GM23338 (cell line): ENCODE data around the gene LEFTY2. TPM values are rescaled to one million over a fixed set of nuclear protein-coding genes. Genes with fewer than 3 reads are reported as not detected.

Experiments used
- ATAC-seq: fragments of 200-7000 bp; cut with Tn5 transposase; 3 replicates; pipeline ENCODE4 v1.9.1; 2020
- DNase-seq: peaks from one replicate; pipeline ENCODE4 v3.0.0-alpha.2; 2015; ENCODE audit warnings: low spot score
- H2AFZ ChIP-seq: fragments of 200-600 bp; sonication (generic); 2 replicates; pipeline ENCODE4 v1.8.0; 2016; ENCODE audit warnings: antibody characterized with exemption, mild to moderate bottlenecking, moderate library complexity
- H3F3A ChIP-seq: fragments of 200-600 bp; sonication (generic); replicated peaks from 2 replicates; pipeline ENCODE4 v1.8.0; 2017; ENCODE audit warnings: antibody characterized with exemption, mixed run types, low read depth
- H3K27ac ChIP-seq: fragments of 200-600 bp; sonication (generic); 2 replicates; pipeline ENCODE4 v1.6.1; 2016; ENCODE audit warnings: low read depth
- H3K27me3 ChIP-seq: fragments of 200-600 bp; sonication (generic); 2 replicates; pipeline ENCODE4 v1.8.0; 2016; ENCODE audit warnings: mild to moderate bottlenecking, mixed run types, moderate library complexity; ENCODE audit not compliant: insufficient read depth
- H3K36me3 ChIP-seq: fragments of 200-600 bp; sonication (generic); 2 replicates; pipeline ENCODE4 v1.8.0; 2016; ENCODE audit warnings: mild to moderate bottlenecking; ENCODE audit not compliant: insufficient read depth
- H3K4me1 ChIP-seq: fragments of 200-600 bp; sonication (generic); 2 replicates; pipeline ENCODE4 v1.8.0; 2016; ENCODE audit warnings: mild to moderate bottlenecking, moderate library complexity; ENCODE audit not compliant: insufficient read depth
- H3K4me2 ChIP-seq: fragments of 200-600 bp; sonication (generic); 2 replicates; pipeline ENCODE4 v1.7.1; 2017; ENCODE audit warnings: mixed run types
- H3K4me3 ChIP-seq: fragments of 200-600 bp; sonication (generic); 2 replicates; pipeline ENCODE4 v1.6.1; 2016; ENCODE audit warnings: mixed run types
- H3K79me2 ChIP-seq: fragments of 200-600 bp; sonication (generic); replicated peaks from 2 replicates; pipeline ENCODE4 v1.8.0; 2017; ENCODE audit warnings: mild to moderate bottlenecking; ENCODE audit not compliant: insufficient read depth
- H3K9me2 ChIP-seq: fragments of 200-600 bp; sonication (generic); 2 replicates; pipeline ENCODE4 v1.8.0; 2017; ENCODE audit not compliant: insufficient read depth
- H4K20me1 ChIP-seq: fragments of 200-600 bp; sonication (generic); replicated peaks from 2 replicates; pipeline ENCODE4 v1.8.0; 2017; ENCODE audit warnings: mild to moderate bottlenecking; ENCODE audit not compliant: insufficient read depth
- H3K27ac Mint-ChIP-seq: 2 replicates; pipeline ENCODE4 v1.8.0; 2020; ENCODE audit warnings: inconsistent platforms, mild to moderate bottlenecking, moderate library complexity, mixed read lengths
- H3K27me3 Mint-ChIP-seq: 3 replicates; pipeline ENCODE4 v1.8.0; 2022; ENCODE audit warnings: low read depth, mild to moderate bottlenecking, moderate library complexity, mixed read lengths, inconsistent platforms; ENCODE audit not compliant: insufficient read depth, poor library complexity
- H3K36me3 Mint-ChIP-seq: 3 replicates; pipeline ENCODE4 v1.8.0; 2021; ENCODE audit warnings: low read depth, mild to moderate bottlenecking, inconsistent platforms, moderate library complexity, mixed read lengths
- H3K4me1 Mint-ChIP-seq: 3 replicates; pipeline ENCODE4 v1.8.0; 2020; ENCODE audit warnings: mild to moderate bottlenecking, inconsistent platforms, mixed read lengths
- H3K4me3 Mint-ChIP-seq: 3 replicates; pipeline ENCODE4 v1.8.0; 2021; ENCODE audit warnings: moderate library complexity, mild to moderate bottlenecking, inconsistent platforms, mixed read lengths
- H3K9me3 Mint-ChIP-seq: 3 replicates; pipeline ENCODE4 v1.8.0; 2020; ENCODE audit warnings: moderate library complexity, mild to moderate bottlenecking, inconsistent platforms, mixed read lengths
- CREB1 ChIP-seq: fragments of 250-450 bp; sonication (Bioruptor Pico); IDR thresholded peaks from 2 replicates; pipeline ENCODE4 v1.5.0; 2020; ENCODE audit warnings: low read depth, mild to moderate bottlenecking, moderate library complexity
- CTCF ChIP-seq, 2 experiments: fragments of 200-600 bp in 1 of 2; sonication (generic) in 1 of 2; conservative IDR thresholded peaks; 2 replicates each; pipeline versions ENCODE4 v1.5.1 to v1.6.1; 2016 to 2017; ENCODE audit warnings: antibody characterized with exemption in 2 of 2, low read depth in 2 of 2, mild to moderate bottlenecking in 2 of 2, moderate library complexity in 1 of 2
- ETS1 ChIP-seq: IDR thresholded peaks from 2 replicates; pipeline ENCODE4 v1.6.1; 2016; ENCODE audit warnings: antibody characterized with exemption
- EZH2 ChIP-seq: fragments of 200-600 bp; sonication (generic); IDR thresholded peaks from one replicate; pipeline ENCODE4 v1.8.0; 2017; ENCODE audit warnings: antibody characterized with exemption, mild to moderate bottlenecking, low read depth; ENCODE audit not compliant: unreplicated experiment
- EZH2phosphoT487 ChIP-seq: fragments of 200-600 bp; sonication (generic); IDR thresholded peaks from one replicate; pipeline ENCODE4 v1.8.1; 2018; ENCODE audit warnings: antibody characterized with exemption; ENCODE audit not compliant: unreplicated experiment
- JUNB ChIP-seq: IDR thresholded peaks from one replicate; pipeline ENCODE4 v1.6.1; 2016; ENCODE audit warnings: antibody characterized with exemption; ENCODE audit not compliant: unreplicated experiment
- NANOG ChIP-seq: IDR thresholded peaks from 2 replicates; pipeline ENCODE4 v1.6.1; 2016; ENCODE audit warnings: antibody characterized with exemption, borderline replicate concordance
- POLR2AphosphoS5 ChIP-seq: IDR thresholded peaks from 2 replicates; pipeline ENCODE4 v1.6.1; 2016; ENCODE audit warnings: antibody characterized with exemption, low read depth
- REST ChIP-seq: IDR thresholded peaks from one replicate; pipeline ENCODE4 v1.6.1; 2018; ENCODE audit warnings: antibody characterized with exemption; ENCODE audit not compliant: unreplicated experiment
- STAT1 ChIP-seq: IDR thresholded peaks from one replicate; pipeline ENCODE4 v1.6.1; 2016; ENCODE audit warnings: antibody characterized with exemption; ENCODE audit not compliant: unreplicated experiment
- ZNF114 ChIP-seq: fragments of 250-450 bp; sonication (Bioruptor Pico); IDR thresholded peaks from 2 replicates; pipeline ENCODE4 v1.5.0; 2020; ENCODE audit warnings: mild to moderate bottlenecking, moderate library complexity
- ZNF331 ChIP-seq: fragments of 250-450 bp; sonication (Bioruptor Pico); IDR thresholded peaks from 2 replicates; pipeline ENCODE4 v1.5.0; 2020; ENCODE audit warnings: low read depth, mild to moderate bottlenecking, moderate library complexity
- ZNF462 ChIP-seq: fragments of 250-450 bp; sonication (Bioruptor Pico); IDR thresholded peaks from 2 replicates; pipeline ENCODE4 v1.5.0; 2020; ENCODE audit warnings: mild to moderate bottlenecking, moderate library complexity
- polyA plus RNA-seq: library from polyadenylated mRNA; unstranded; fragments of >200 nt; fragmentation: Nextera tagmentation; extraction: Ambion mirVana; gene quantifications from 2 replicates; pipeline ENCODE4 v1.2.1, GENCODE V29; 2016
- total RNA-seq: library from RNA; depleted of rRNA; stranded (reverse); fragments of >200 nt; shearing (Covaris generic); gene quantifications from 2 replicates; pipeline ENCODE4 v1.2.3, GENCODE V29; 2014

The LEFTY2 gene
- total and polyA plus RNA-seq, 2 experiments from 2014 or later, result 8.3 to 12.4 TPM

- Mint-ChIP-seq H3K36me3 (peaks cover 48% of the 10 kb centered on the region), H3K4me1 (peaks cover 20% of the 10 kb centered on the region), H3K27ac (peak overlapping the region; percentile 97), H3K27me3 (peaks cover 14% of the 10 kb centered on the region), H3K4me3 (peak overlapping the region; percentile 96), H3K9me3 (no peaks in the 10 kb centered on the region)
- Histone ChIP-seq H3K36me3 (peaks cover 34% of the 10 kb centered on the region), H3F3A (peaks cover 17% of the 10 kb centered on the region), H3K27ac (peak overlapping the region; percentile 98), H4K20me1 (peaks cover 13% of the 10 kb centered on the region; the same call in 1 of the 2 replicates), H3K4me3 (peak overlapping the region; percentile 93), H2AFZ (0 out of 2 replicates have a peak overlapping the region, but pooled peaks have one; percentile 38), H3K4me2 (peak overlapping the region; percentile 89), H3K9me2 (no peaks in the 10 kb centered on the region), H3K27me3 (no peaks in the 10 kb centered on the region), H3K79me2 (peaks cover 22% of the 10 kb centered on the region), H3K4me1 (peaks cover 24% of the 10 kb centered on the region)
- DNase-seq, result no peak
- no peak for ATAC-seq
- no peak for TF ChIP-seq EZH2
- no peak for TF ChIP-seq ZNF331 (CRISPR knock-in tag)
- TF ChIP-seq JUNB, result no peak
- TF ChIP-seq POLR2AphosphoS5, result no peak
- TF ChIP-seq CTCF (conservative IDR thresholded peaks at IDR 0.05; ENCODE audit: low read depth in 2 of 2), result no peak
- TF ChIP-seq ZNF114, result no peak
- TF ChIP-seq STAT1, result no peak
- TF ChIP-seq CREB1 (CRISPR knock-in tag), result no peak
- TF ChIP-seq ZNF462 (CRISPR knock-in tag), result no peak
- no peak for TF ChIP-seq EZH2phosphoT487
- no peak for TF ChIP-seq REST
- no peak for TF ChIP-seq ETS1
- no peak for TF ChIP-seq NANOG
These were observed 17.7 kb downstream of the LEFTY2 start for GRCh38 chr1:225923381-225923691.
